ENCODE data around the gene ASAP2.

ASAP2 gene

GRCh38 chr2:9284521-9285297, 78.1 kb downstream of the ASAP2 start:
- Histone ChIP-seq H3K36me3 (ENCODE audit: control insufficient read depth, insufficient read depth, low read length) (no peaks in the 10 kb centered on the region), H3K27me3 (ENCODE audit: control insufficient read depth, insufficient read depth, low read length, poor library complexity, severe bottlenecking) (no peaks in the 10 kb centered on the region), H3K27ac (ENCODE audit: insufficient read depth, low read depth, low read length, poor library complexity, severe bottlenecking) (no peak overlapping the region), H3K9me3 (ENCODE audit: control insufficient read depth, low read length) (no peaks in the 10 kb centered on the region), H3K4me1 (ENCODE audit: control insufficient read depth, insufficient read depth, low read length) (no peaks in the 10 kb centered on the region), H3K4me3 (ENCODE audit: insufficient read depth, low read depth, low read length) (no peak overlapping the region)
- 93 to 95% methylated on average over 6 of the region's 6 CpGs for WGBS, 2 experiments

GRCh38 chr2:9285385-9285920, 78.8 kb downstream of the ASAP2 start:
- H3K9me3 ChIP-seq (ENCODE audit: control insufficient read depth, low read length), result no peaks in the 10 kb centered on the region
- no peak overlapping the region for H3K27ac ChIP-seq (ENCODE audit: insufficient read depth, low read depth, low read length, poor library complexity, severe bottlenecking)
- H3K4me1 ChIP-seq (ENCODE audit: control insufficient read depth, insufficient read depth, low read length), result no peaks in the 10 kb centered on the region
- H3K27me3 ChIP-seq (ENCODE audit: control insufficient read depth, insufficient read depth, low read length, poor library complexity, severe bottlenecking), result no peaks in the 10 kb centered on the region
- no peak overlapping the region for H3K4me3 ChIP-seq (ENCODE audit: insufficient read depth, low read depth, low read length)
- 85 to 88% methylated on average over 2 of the region's 2 CpGs for WGBS, 2 experiments
- H3K36me3 ChIP-seq (ENCODE audit: control insufficient read depth, insufficient read depth, low read length), result no peaks in the 10 kb centered on the region

- H3K27ac ChIP-seq (ENCODE audit: insufficient read depth, low read depth, low read length, poor library complexity, severe bottlenecking), result no peak overlapping the region
- H3K9me3 ChIP-seq (ENCODE audit: control insufficient read depth, low read length), result no peaks in the 10 kb centered on the region
- WGBS, 2 experiments, result 92 to 93% methylated on average over 4 of the region's 4 CpGs
- H3K4me3 ChIP-seq (ENCODE audit: insufficient read depth, low read depth, low read length), result no peak overlapping the region
- H3K36me3 ChIP-seq (ENCODE audit: control insufficient read depth, insufficient read depth, low read length), result no peaks in the 10 kb centered on the region
- H3K4me1 ChIP-seq (ENCODE audit: control insufficient read depth, insufficient read depth, low read length), result no peaks in the 10 kb centered on the region
- no peaks in the 10 kb centered on the region for H3K27me3 ChIP-seq (ENCODE audit: control insufficient read depth, insufficient read depth, low read length, poor library complexity, severe bottlenecking)
These were observed 79.3 kb downstream of the ASAP2 start for GRCh38 chr2:9285921-9286320.

GRCh38 chr2:9286554-9287399, 80.2 kb downstream of the ASAP2 start:
- H3K36me3 ChIP-seq (ENCODE audit: control insufficient read depth, insufficient read depth, low read length), result no peaks in the 10 kb centered on the region
- H3K4me1 ChIP-seq (ENCODE audit: control insufficient read depth, insufficient read depth, low read length), result no peaks in the 10 kb centered on the region
- H3K27me3 ChIP-seq (ENCODE audit: control insufficient read depth, insufficient read depth, low read length, poor library complexity, severe bottlenecking), result no peaks in the 10 kb centered on the region
- H3K4me3 ChIP-seq (ENCODE audit: insufficient read depth, low read depth, low read length), result no peak overlapping the region
- no peaks in the 10 kb centered on the region for H3K9me3 ChIP-seq (ENCODE audit: control insufficient read depth, low read length)
- no peak overlapping the region for H3K27ac ChIP-seq (ENCODE audit: insufficient read depth, low read depth, low read length, poor library complexity, severe bottlenecking)
- WGBS, 2 experiments, result 93 to 95% methylated on average over 12 of the region's 12 CpGs

- 94 to 96% methylated on average over 15 of the region's 15 CpGs for WGBS, 2 experiments
- Histone ChIP-seq H3K4me1 (ENCODE audit: control insufficient read depth, insufficient read depth, low read length) (no peaks in the 10 kb centered on the region), H3K27me3 (ENCODE audit: control insufficient read depth, insufficient read depth, low read length, poor library complexity, severe bottlenecking) (no peaks in the 10 kb centered on the region), H3K27ac (ENCODE audit: insufficient read depth, low read depth, low read length, poor library complexity, severe bottlenecking) (no peak overlapping the region), H3K9me3 (ENCODE audit: control insufficient read depth, low read length) (no peaks in the 10 kb centered on the region), H3K36me3 (ENCODE audit: control insufficient read depth, insufficient read depth, low read length) (no peaks in the 10 kb centered on the region), H3K4me3 (ENCODE audit: insufficient read depth, low read depth, low read length) (no peak overlapping the region)
These were observed 80.9 kb downstream of the ASAP2 start for GRCh38 chr2:9287400-9288045.

GRCh38 chr2:9288233-9288632, 81.6 kb downstream of the ASAP2 start:
- Histone ChIP-seq H3K4me3 (ENCODE audit: insufficient read depth, low read depth, low read length) (no peak overlapping the region), H3K27ac (ENCODE audit: insufficient read depth, low read depth, low read length, poor library complexity, severe bottlenecking) (no peak overlapping the region), H3K36me3 (ENCODE audit: control insufficient read depth, insufficient read depth, low read length) (no peaks in the 10 kb centered on the region), H3K4me1 (ENCODE audit: control insufficient read depth, insufficient read depth, low read length) (no peaks in the 10 kb centered on the region), H3K9me3 (ENCODE audit: control insufficient read depth, low read length) (no peaks in the 10 kb centered on the region), H3K27me3 (ENCODE audit: control insufficient read depth, insufficient read depth, low read length, poor library complexity, severe bottlenecking) (no peaks in the 10 kb centered on the region)
- WGBS, 2 experiments, result 94 to 96% methylated on average over 7 of the region's 7 CpGs

- Histone ChIP-seq H3K27ac (ENCODE audit: insufficient read depth, low read depth, low read length, poor library complexity, severe bottlenecking) (no peak overlapping the region), H3K4me1 (ENCODE audit: control insufficient read depth, insufficient read depth, low read length) (no peaks in the 10 kb centered on the region), H3K4me3 (ENCODE audit: insufficient read depth, low read depth, low read length) (no peak overlapping the region), H3K36me3 (ENCODE audit: control insufficient read depth, insufficient read depth, low read length) (no peaks in the 10 kb centered on the region), H3K27me3 (ENCODE audit: control insufficient read depth, insufficient read depth, low read length, poor library complexity, severe bottlenecking) (no peaks in the 10 kb centered on the region), H3K9me3 (ENCODE audit: control insufficient read depth, low read length) (no peaks in the 10 kb centered on the region)
- 63 to 64% methylated on average over 5 of the region's 5 CpGs for WGBS, 2 experiments
These were observed 82.2 kb downstream of the ASAP2 start for GRCh38 chr2:9288681-9289338.

- peaks cover 5% of the 10 kb centered on the region for H3K4me1 ChIP-seq (ENCODE audit: control insufficient read depth, insufficient read depth, low read length)
- H3K27me3 ChIP-seq (ENCODE audit: control insufficient read depth, insufficient read depth, low read length, poor library complexity, severe bottlenecking), result no peaks in the 10 kb centered on the region
- no peaks in the 10 kb centered on the region for H3K36me3 ChIP-seq (ENCODE audit: control insufficient read depth, insufficient read depth, low read length)
- H3K27ac ChIP-seq (ENCODE audit: insufficient read depth, low read depth, low read length, poor library complexity, severe bottlenecking), result no peak overlapping the region
- WGBS, 2 experiments, result 95 to 96% methylated on average over 12 of the region's 12 CpGs
- no peak overlapping the region for H3K4me3 ChIP-seq (ENCODE audit: insufficient read depth, low read depth, low read length)
- no peaks in the 10 kb centered on the region for H3K9me3 ChIP-seq (ENCODE audit: control insufficient read depth, low read length)
These were observed 84.7 kb downstream of the ASAP2 start for GRCh38 chr2:9291331-9291730.

- no peaks in the 10 kb centered on the region for H3K36me3 ChIP-seq (ENCODE audit: control insufficient read depth, insufficient read depth, low read length)
- no peaks in the 10 kb centered on the region for H3K27me3 ChIP-seq (ENCODE audit: control insufficient read depth, insufficient read depth, low read length, poor library complexity, severe bottlenecking)
- peaks cover 5% of the 10 kb centered on the region for H3K4me1 ChIP-seq (ENCODE audit: control insufficient read depth, insufficient read depth, low read length)
- no peak overlapping the region for H3K27ac ChIP-seq (ENCODE audit: insufficient read depth, low read depth, low read length, poor library complexity, severe bottlenecking)
- 95 to 96% methylated on average over 5 of the region's 5 CpGs for WGBS, 2 experiments
- H3K9me3 ChIP-seq (ENCODE audit: control insufficient read depth, low read length), result no peaks in the 10 kb centered on the region
- H3K4me3 ChIP-seq (ENCODE audit: insufficient read depth, low read depth, low read length), result no peak overlapping the region
These were observed 85.3 kb downstream of the ASAP2 start for GRCh38 chr2:9291866-9292265.
